ENCODE data around the gene LMNA.

Gene LMNA

GRCh38 chr1:156160000-156160742 is 45.7 kb downstream of the LMNA start:
- Histone ChIP-seq H3K4me1 (ENCODE audit: control insufficient read depth, low read depth, low read length) (peaks cover 4% of the 10 kb centered on the region), H2BK5ac (ENCODE audit: low read length) (peak overlapping the region; percentile 29), H3K79me1 (ENCODE audit: low read length) (no peaks in the 10 kb centered on the region), H3K79me2 (ENCODE audit: control insufficient read depth, insufficient read depth, low read length) (no peaks in the 10 kb centered on the region), H3K4me3 (ENCODE audit: low read length) (no peak overlapping the region), H2BK120ac (ENCODE audit: low read depth, low read length) (no peak overlapping the region), H3K56ac (ENCODE audit: low read length) (peak overlapping the region; percentile 85), H3K4me2 (ENCODE audit: low read length) (peak overlapping the region; percentile 39), H3K36me3 (ENCODE audit: control insufficient read depth, insufficient read depth, low read length) (no peaks in the 10 kb centered on the region), H3K27me3 (ENCODE audit: insufficient read depth, low read length, poor library complexity) (no peaks in the 10 kb centered on the region), H3K18ac (ENCODE audit: low read length) (no peak overlapping the region), H3K4ac (ENCODE audit: low read depth, low read length) (no peak overlapping the region), H4K5ac (ENCODE audit: low read length) (no peak overlapping the region), H3K9ac (ENCODE audit: low read length) (peak overlapping the region; percentile 71), H4K8ac (ENCODE audit: low read depth, low read length) (no peak overlapping the region), H2AK5ac (ENCODE audit: low read length) (no peak overlapping the region), H3K27ac (ENCODE audit: low read depth, low read length) (no peak overlapping the region), H3K23ac (ENCODE audit: low read length) (no peak overlapping the region), H2BK15ac (replicated peaks; ENCODE audit: low read depth) (no peak overlapping the region)
- no CpG with 5 or more reads among the region's 13 CpGs for WGBS (ENCODE audit: extremely low coverage, insufficient coverage, low lambda C conversion rate)
- no peak for DNase-seq

DNA sequence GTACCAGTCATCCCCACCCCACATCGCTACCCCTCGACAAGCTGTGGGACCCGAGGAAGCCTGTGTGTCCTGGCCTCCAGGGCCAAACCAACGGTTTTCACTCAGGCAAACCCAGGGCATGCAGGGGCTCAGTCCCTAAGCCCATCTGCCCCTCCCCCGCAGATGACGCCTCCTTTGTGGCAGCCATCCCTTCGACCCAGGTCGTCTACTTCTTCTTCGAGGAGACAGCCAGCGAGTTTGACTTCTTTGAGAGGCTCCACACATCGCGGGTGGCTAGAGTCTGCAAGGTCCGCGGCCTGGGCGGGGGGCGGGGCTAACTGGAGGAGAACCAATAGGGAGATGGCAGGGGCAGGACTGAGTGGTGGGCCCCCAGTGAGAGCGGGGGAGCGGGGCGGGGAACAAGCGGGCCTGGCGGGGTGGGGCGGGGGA is 46.2 kb downstream of the LMNA start:
- H3K4me3 ChIP-seq (ENCODE audit: low read length) = peak overlapping the region; percentile 1
- peaks cover 4% of the 10 kb centered on the region for H3K4me1 ChIP-seq (ENCODE audit: control insufficient read depth, low read depth, low read length)
- peak overlapping the region; percentile 85 for H3K56ac ChIP-seq (ENCODE audit: low read length)
- no peak overlapping the region for H2BK15ac ChIP-seq (replicated peaks; ENCODE audit: low read depth)
- peak overlapping the region; percentile 71 for H3K9ac ChIP-seq (ENCODE audit: low read length)
- no peaks in the 10 kb centered on the region for H3K79me1 ChIP-seq (ENCODE audit: low read length)
- H3K27ac ChIP-seq (ENCODE audit: low read depth, low read length) = no peak overlapping the region
- no peak overlapping the region for H4K5ac ChIP-seq (ENCODE audit: low read length)
- no peak overlapping the region for H3K18ac ChIP-seq (ENCODE audit: low read length)
- no CpG with 5 or more reads among the region's 22 CpGs for WGBS (ENCODE audit: extremely low coverage, insufficient coverage, low lambda C conversion rate)
- no peak overlapping the region for H3K23ac ChIP-seq (ENCODE audit: low read length)
- peak overlapping the region; percentile 29 for H2BK5ac ChIP-seq (ENCODE audit: low read length)
- no peak overlapping the region for H3K4ac ChIP-seq (ENCODE audit: low read depth, low read length)
- H4K8ac ChIP-seq (ENCODE audit: low read depth, low read length) = no peak overlapping the region
- H3K79me2 ChIP-seq (ENCODE audit: control insufficient read depth, insufficient read depth, low read length) = no peaks in the 10 kb centered on the region
- H2BK120ac ChIP-seq (ENCODE audit: low read depth, low read length) = no peak overlapping the region
- no peak overlapping the region for H2AK5ac ChIP-seq (ENCODE audit: low read length)
- DNase-seq = peak; percentile 82
- no peaks in the 10 kb centered on the region for H3K27me3 ChIP-seq (ENCODE audit: insufficient read depth, low read length, poor library complexity)
- H3K36me3 ChIP-seq (ENCODE audit: control insufficient read depth, insufficient read depth, low read length) = no peaks in the 10 kb centered on the region
- H3K4me2 ChIP-seq (ENCODE audit: low read length) = peak overlapping the region; percentile 39

DNA sequence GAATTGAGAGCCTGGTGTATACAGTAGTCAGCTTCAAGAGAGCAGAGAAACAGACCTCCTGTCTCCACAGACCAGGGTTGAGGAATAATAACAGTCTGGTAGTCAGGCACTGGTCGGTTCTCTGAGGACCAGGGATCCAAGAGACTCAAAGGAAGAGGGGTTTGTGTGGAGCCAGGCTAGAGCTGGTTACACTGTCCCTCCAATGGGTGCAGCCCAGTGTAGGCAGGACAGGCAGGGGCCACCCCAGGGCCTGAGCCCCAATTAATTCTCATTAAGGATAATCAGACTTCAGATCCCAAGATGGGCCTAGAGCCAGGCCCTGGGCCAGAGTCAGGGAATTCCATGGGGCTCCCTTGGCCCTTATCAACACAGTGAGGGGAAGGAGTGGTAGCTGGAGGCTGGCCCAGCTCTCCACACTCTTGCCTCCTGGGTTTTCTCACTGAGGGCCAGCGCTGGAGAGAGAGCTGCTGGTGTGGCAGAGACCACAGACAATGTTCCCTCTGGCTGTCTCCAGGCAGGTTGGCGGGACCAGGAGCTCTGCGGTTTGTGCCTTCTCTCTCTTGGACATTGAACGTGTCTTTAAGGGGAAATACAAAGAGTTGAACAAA is 48.0 kb downstream of the LMNA start:
- Histone ChIP-seq H4K5ac (ENCODE audit: low read length) (no peak overlapping the region), H3K18ac (ENCODE audit: low read length) (no peak overlapping the region), H3K4me2 (ENCODE audit: low read length) (no peak overlapping the region), H3K79me2 (ENCODE audit: control insufficient read depth, insufficient read depth, low read length) (no peaks in the 10 kb centered on the region), H4K8ac (ENCODE audit: low read depth, low read length) (no peak overlapping the region), H3K36me3 (ENCODE audit: control insufficient read depth, insufficient read depth, low read length) (no peaks in the 10 kb centered on the region), H3K27ac (ENCODE audit: low read depth, low read length) (no peak overlapping the region), H3K79me1 (ENCODE audit: low read length) (no peaks in the 10 kb centered on the region), H3K9ac (ENCODE audit: low read length) (no peak overlapping the region), H3K4ac (ENCODE audit: low read depth, low read length) (no peak overlapping the region), H2BK15ac (replicated peaks; ENCODE audit: low read depth) (no peak overlapping the region), H3K27me3 (ENCODE audit: insufficient read depth, low read length, poor library complexity) (no peaks in the 10 kb centered on the region), H3K4me3 (ENCODE audit: low read length) (no peak overlapping the region), H3K23ac (ENCODE audit: low read length) (no peak overlapping the region), H3K4me1 (ENCODE audit: control insufficient read depth, low read depth, low read length) (peaks cover 4% of the 10 kb centered on the region), H2BK120ac (ENCODE audit: low read depth, low read length) (no peak overlapping the region), H2AK5ac (ENCODE audit: low read length) (no peak overlapping the region), H2BK5ac (ENCODE audit: low read length) (no peak overlapping the region), H3K56ac (ENCODE audit: low read length) (peak overlapping the region; percentile 11)
- DNase-seq = no peak
- WGBS (ENCODE audit: extremely low coverage, insufficient coverage, low lambda C conversion rate) = no CpG with 5 or more reads among the region's 5 CpGs

GRCh38 chr1:156163712-156164111 is 49.2 kb downstream of the LMNA start:
- no peak overlapping the region for H3K4ac ChIP-seq (ENCODE audit: low read depth, low read length)
- no peak overlapping the region for H2BK5ac ChIP-seq (ENCODE audit: low read length)
- no peak overlapping the region for H2BK120ac ChIP-seq (ENCODE audit: low read depth, low read length)
- no peaks in the 10 kb centered on the region for H3K36me3 ChIP-seq (ENCODE audit: control insufficient read depth, insufficient read depth, low read length)
- H4K8ac ChIP-seq (ENCODE audit: low read depth, low read length) = no peak overlapping the region
- H3K79me2 ChIP-seq (ENCODE audit: control insufficient read depth, insufficient read depth, low read length) = no peaks in the 10 kb centered on the region
- H3K27ac ChIP-seq (ENCODE audit: low read depth, low read length) = no peak overlapping the region
- no peaks in the 10 kb centered on the region for H3K27me3 ChIP-seq (ENCODE audit: insufficient read depth, low read length, poor library complexity)
- no peak overlapping the region for H2AK5ac ChIP-seq (ENCODE audit: low read length)
- no peak overlapping the region for H3K4me2 ChIP-seq (ENCODE audit: low read length)
- no peak overlapping the region for H3K18ac ChIP-seq (ENCODE audit: low read length)
- DNase-seq = no peak
- no peaks in the 10 kb centered on the region for H3K79me1 ChIP-seq (ENCODE audit: low read length)
- WGBS (ENCODE audit: extremely low coverage, insufficient coverage, low lambda C conversion rate) = no CpG with 5 or more reads among the region's 1 CpG
- no peak overlapping the region for H3K23ac ChIP-seq (ENCODE audit: low read length)
- no peak overlapping the region for H3K56ac ChIP-seq (ENCODE audit: low read length)
- no peak overlapping the region for H2BK15ac ChIP-seq (replicated peaks; ENCODE audit: low read depth)
- H4K5ac ChIP-seq (ENCODE audit: low read length) = no peak overlapping the region
- H3K4me3 ChIP-seq (ENCODE audit: low read length) = no peak overlapping the region
- H3K4me1 ChIP-seq (ENCODE audit: control insufficient read depth, low read depth, low read length) = peaks cover 4% of the 10 kb centered on the region
- no peak overlapping the region for H3K9ac ChIP-seq (ENCODE audit: low read length)

DNA sequence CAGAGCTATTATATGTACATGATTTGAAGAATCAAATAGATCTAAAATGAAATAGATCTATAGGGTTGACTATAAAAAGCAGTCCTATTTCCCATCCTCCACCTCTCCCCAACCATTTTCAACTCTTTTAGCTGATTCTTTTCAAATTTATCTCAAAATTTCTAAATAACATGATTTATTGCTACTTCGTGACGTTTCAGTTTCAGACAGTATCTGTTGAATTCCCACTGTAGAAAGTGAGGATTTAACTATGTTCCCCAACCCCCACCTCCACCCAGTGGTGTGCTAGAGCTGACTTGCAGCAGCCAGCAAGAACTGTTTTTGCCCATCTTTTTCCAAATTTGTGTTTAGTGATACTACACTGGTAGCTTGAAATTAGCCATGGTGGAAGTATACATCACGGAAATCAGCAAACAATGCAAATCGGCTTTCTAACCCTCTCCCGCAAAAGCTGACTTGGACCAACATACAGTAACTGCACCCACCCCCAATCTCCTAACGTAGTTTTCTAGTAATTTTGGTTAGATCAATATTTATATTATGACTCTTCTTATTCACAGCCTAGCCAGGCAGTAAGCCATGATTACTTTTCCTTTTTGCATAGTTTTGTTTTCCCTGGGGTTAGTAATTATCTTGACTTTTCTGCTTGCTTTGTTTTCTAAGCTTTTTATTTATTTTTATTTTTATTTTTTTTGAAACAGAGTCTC is 49.8 kb downstream of the LMNA start:
- no peaks in the 10 kb centered on the region for H3K79me2 ChIP-seq (ENCODE audit: control insufficient read depth, insufficient read depth, low read length)
- H3K4me3 ChIP-seq (ENCODE audit: low read length) = no peak overlapping the region
- peaks cover 4% of the 10 kb centered on the region for H3K4me1 ChIP-seq (ENCODE audit: control insufficient read depth, low read depth, low read length)
- WGBS (ENCODE audit: extremely low coverage, insufficient coverage, low lambda C conversion rate) = 100% methylated on average over 2 of the region's 6 CpGs
- no peak for DNase-seq
- no peak overlapping the region for H2BK5ac ChIP-seq (ENCODE audit: low read length)
- H3K79me1 ChIP-seq (ENCODE audit: low read length) = no peaks in the 10 kb centered on the region
- no peak overlapping the region for H3K4ac ChIP-seq (ENCODE audit: low read depth, low read length)
- H3K27ac ChIP-seq (ENCODE audit: low read depth, low read length) = no peak overlapping the region
- no peak overlapping the region for H2AK5ac ChIP-seq (ENCODE audit: low read length)
- H3K23ac ChIP-seq (ENCODE audit: low read length) = no peak overlapping the region
- H3K27me3 ChIP-seq (ENCODE audit: insufficient read depth, low read length, poor library complexity) = no peaks in the 10 kb centered on the region
- H4K5ac ChIP-seq (ENCODE audit: low read length) = no peak overlapping the region
- H3K18ac ChIP-seq (ENCODE audit: low read length) = no peak overlapping the region
- no peak overlapping the region for H2BK120ac ChIP-seq (ENCODE audit: low read depth, low read length)
- no peak overlapping the region for H2BK15ac ChIP-seq (replicated peaks; ENCODE audit: low read depth)
- H4K8ac ChIP-seq (ENCODE audit: low read depth, low read length) = no peak overlapping the region
- no peak overlapping the region for H3K4me2 ChIP-seq (ENCODE audit: low read length)
- no peak overlapping the region for H3K9ac ChIP-seq (ENCODE audit: low read length)
- H3K36me3 ChIP-seq (ENCODE audit: control insufficient read depth, insufficient read depth, low read length) = no peaks in the 10 kb centered on the region
- no peak overlapping the region for H3K56ac ChIP-seq (ENCODE audit: low read length)

All from mesendoderm (in vitro differentiated cells).